ENCODE results near the gene DAPP1. TPM values are rescaled to one million over a fixed set of nuclear protein-coding genes. Genes with fewer than 3 reads are reported as not detected.
"Not testable (repeated sequence)": the region's sequence is repeated elsewhere in the genome, so short reads cannot be mapped to it uniquely, and the experiment has no call there.

Gene DAPP1
- total RNA-seq, 3 donors from 2014 or later, result 25.7 to 33.0 (median 30.7) TPM

GRCh38 chr4:99811117-99811516, 5.5 kb upstream of the DAPP1 start:
- Mint-ChIP-seq H3K9me3 (no peaks in the 10 kb centered on the region), H3K4me1 (ENCODE audit: low read depth) (peaks cover 19% of the 10 kb centered on the region), H3K36me3 (ENCODE audit: insufficient read depth) (no peaks in the 10 kb centered on the region), H3K4me3 (no peak overlapping the region), H3K27me3 (ENCODE audit: low read depth) (peaks cover 3% of the 10 kb centered on the region)
- DNase-seq, result no peak
- ATAC-seq, result no peak

- DNase-seq (peak; percentile 42), ATAC-seq (no peak)
- Mint-ChIP-seq H3K4me1 (ENCODE audit: low read depth) (peaks cover 26% of the 10 kb centered on the region), H3K36me3 (ENCODE audit: insufficient read depth) (no peaks in the 10 kb centered on the region), H3K4me3 (no peak overlapping the region), H3K9me3 (no peaks in the 10 kb centered on the region), H3K27me3 (ENCODE audit: low read depth) (peaks cover 3% of the 10 kb centered on the region)
Observed at GRCh38 chr4:99811850-99812249, 4.8 kb upstream of the DAPP1 start.

- H3K4me1 Mint-ChIP-seq (ENCODE audit: low read depth), result peaks cover 55% of the 10 kb centered on the region
- no peaks in the 10 kb centered on the region for H3K9me3 Mint-ChIP-seq
- H3K4me3 Mint-ChIP-seq, result peak overlapping the region; percentile 89
- H3K27me3 Mint-ChIP-seq (ENCODE audit: low read depth), result no peaks in the 10 kb centered on the region
- no peak for DNase-seq
- peaks cover 3% of the 10 kb centered on the region for H3K36me3 Mint-ChIP-seq (ENCODE audit: insufficient read depth)
- ATAC-seq, result peak; percentile 40 to 48
Observed at GRCh38 chr4:99815597-99816011, 1.0 kb upstream of the DAPP1 start.

GRCh38 chr4:99817309-99817890, 773 bp downstream of the DAPP1 start:
- Mint-ChIP-seq H3K36me3 (ENCODE audit: insufficient read depth) (peaks cover 6% of the 10 kb centered on the region), H3K27me3 (ENCODE audit: low read depth) (no peaks in the 10 kb centered on the region), H3K4me3 (peak overlapping the region; percentile 89), H3K4me1 (ENCODE audit: low read depth) (peaks cover 72% of the 10 kb centered on the region), H3K9me3 (no peaks in the 10 kb centered on the region)
- DNase-seq (no peak), ATAC-seq (no peak)

GRCh38 chr4:99818661-99819060, 2.0 kb downstream of the DAPP1 start:
- no peak for DNase-seq
- Mint-ChIP-seq H3K36me3 (ENCODE audit: insufficient read depth) (peaks cover 8% of the 10 kb centered on the region), H3K4me1 (ENCODE audit: low read depth) (peaks cover 75% of the 10 kb centered on the region), H3K27me3 (ENCODE audit: low read depth) (no peaks in the 10 kb centered on the region), H3K4me3 (peak overlapping the region; percentile 89), H3K9me3 (no peaks in the 10 kb centered on the region)
- ATAC-seq, result no peak

GRCh38 chr4:99821918-99822503, 5.4 kb downstream of the DAPP1 start:
- Mint-ChIP-seq H3K4me1 (ENCODE audit: low read depth) (peaks cover 75% of the 10 kb centered on the region), H3K9me3 (no peaks in the 10 kb centered on the region), H3K4me3 (no peak overlapping the region), H3K27me3 (ENCODE audit: low read depth) (no peaks in the 10 kb centered on the region), H3K36me3 (ENCODE audit: insufficient read depth) (peaks cover 21% of the 10 kb centered on the region)
- DNase-seq (no peak), ATAC-seq (no peak)

- ATAC-seq, result no peak
- Mint-ChIP-seq H3K27me3 (ENCODE audit: low read depth) (no peaks in the 10 kb centered on the region), H3K36me3 (ENCODE audit: insufficient read depth) (peaks cover 21% of the 10 kb centered on the region), H3K4me1 (ENCODE audit: low read depth) (peaks cover 75% of the 10 kb centered on the region), H3K9me3 (no peaks in the 10 kb centered on the region), H3K4me3 (no peak overlapping the region)
- no peak for DNase-seq
Observed at GRCh38 chr4:99822734-99823133, 6.1 kb downstream of the DAPP1 start.

- no peak for ATAC-seq
- DNase-seq, result no peak
- Mint-ChIP-seq H3K36me3 (ENCODE audit: insufficient read depth) (peaks cover 18% of the 10 kb centered on the region), H3K9me3 (no peaks in the 10 kb centered on the region), H3K4me1 (ENCODE audit: low read depth) (peaks cover 68% of the 10 kb centered on the region), H3K4me3 (no peak overlapping the region), H3K27me3 (ENCODE audit: low read depth) (no peaks in the 10 kb centered on the region)
Observed at GRCh38 chr4:99824070-99824599, 7.5 kb downstream of the DAPP1 start.

- H3K4me3 Mint-ChIP-seq, result no peak overlapping the region
- ATAC-seq (no peak), DNase-seq (no peak)
- no peaks in the 10 kb centered on the region for H3K27me3 Mint-ChIP-seq (ENCODE audit: low read depth)
- no peaks in the 10 kb centered on the region for H3K9me3 Mint-ChIP-seq
- H3K36me3 Mint-ChIP-seq (ENCODE audit: insufficient read depth), result peaks cover 18% of the 10 kb centered on the region
- H3K4me1 Mint-ChIP-seq (ENCODE audit: low read depth), result peaks cover 59% of the 10 kb centered on the region
Observed at GRCh38 chr4:99825272-99825671, 8.6 kb downstream of the DAPP1 start.

GRCh38 chr4:99826016-99826415, 9.4 kb downstream of the DAPP1 start:
- H3K27me3 Mint-ChIP-seq (ENCODE audit: low read depth), result no peaks in the 10 kb centered on the region
- H3K36me3 Mint-ChIP-seq (ENCODE audit: insufficient read depth), result peaks cover 18% of the 10 kb centered on the region
- peaks cover 58% of the 10 kb centered on the region for H3K4me1 Mint-ChIP-seq (ENCODE audit: low read depth)
- no peak overlapping the region for H3K4me3 Mint-ChIP-seq
- DNase-seq (no peak), ATAC-seq (no peak)
- H3K9me3 Mint-ChIP-seq, result no peaks in the 10 kb centered on the region

GRCh38 chr4:99827454-99827853, 10.8 kb downstream of the DAPP1 start:
- peaks cover 45% of the 10 kb centered on the region for H3K4me1 Mint-ChIP-seq (ENCODE audit: low read depth)
- H3K4me3 Mint-ChIP-seq, result no peak overlapping the region
- H3K36me3 Mint-ChIP-seq (ENCODE audit: insufficient read depth), result peaks cover 15% of the 10 kb centered on the region
- no peaks in the 10 kb centered on the region for H3K27me3 Mint-ChIP-seq (ENCODE audit: low read depth)
- no peak for ATAC-seq
- DNase-seq, result no peak
- H3K9me3 Mint-ChIP-seq, result no peaks in the 10 kb centered on the region

GRCh38 chr4:99827857-99828256, 11.2 kb downstream of the DAPP1 start:
- H3K9me3 Mint-ChIP-seq, result no peaks in the 10 kb centered on the region
- no peaks in the 10 kb centered on the region for H3K27me3 Mint-ChIP-seq (ENCODE audit: low read depth)
- ATAC-seq (no peak), DNase-seq (no peak)
- H3K4me3 Mint-ChIP-seq, result no peak overlapping the region
- H3K4me1 Mint-ChIP-seq (ENCODE audit: low read depth), result peaks cover 42% of the 10 kb centered on the region
- peaks cover 15% of the 10 kb centered on the region for H3K36me3 Mint-ChIP-seq (ENCODE audit: insufficient read depth)

- DNase-seq (no peak), ATAC-seq (no peak)
- Mint-ChIP-seq H3K9me3 (no peaks in the 10 kb centered on the region), H3K36me3 (ENCODE audit: insufficient read depth) (peaks cover 14% of the 10 kb centered on the region), H3K4me1 (ENCODE audit: low read depth) (peaks cover 43% of the 10 kb centered on the region), H3K4me3 (no peak overlapping the region), H3K27me3 (ENCODE audit: low read depth) (no peaks in the 10 kb centered on the region)
Observed at GRCh38 chr4:99828477-99828876, 11.8 kb downstream of the DAPP1 start.

- H3K4me1 Mint-ChIP-seq (ENCODE audit: low read depth), result peaks cover 33% of the 10 kb centered on the region
- not testable (repeated sequence) for ATAC-seq; H3K36me3 Mint-ChIP-seq (ENCODE audit: insufficient read depth); DNase-seq; H3K9me3 Mint-ChIP-seq; H3K27me3 Mint-ChIP-seq (ENCODE audit: low read depth); H3K4me3 Mint-ChIP-seq
Observed at GRCh38 chr4:99830051-99830450, 13.4 kb downstream of the DAPP1 start.

- DNase-seq (no peak), ATAC-seq (no peak)
- H3K4me3 Mint-ChIP-seq, result no peak overlapping the region
- H3K4me1 Mint-ChIP-seq (ENCODE audit: low read depth), result peaks cover 16% of the 10 kb centered on the region
- H3K27me3 Mint-ChIP-seq (ENCODE audit: low read depth), result no peaks in the 10 kb centered on the region
- no peaks in the 10 kb centered on the region for H3K9me3 Mint-ChIP-seq
- H3K36me3 Mint-ChIP-seq (ENCODE audit: insufficient read depth), result peaks cover 15% of the 10 kb centered on the region
Observed at GRCh38 chr4:99832321-99832720, 15.7 kb downstream of the DAPP1 start.
